KMS-11 (cell line): ENCODE measurements around the gene KCP.
A peak's percentile ranks its signal among the peaks of the same experiment; 100 is the strongest.

Source experiments
- H2AFZ ChIP-seq: fragments of 200-600 bp; sonication (generic); 2 replicates; pipeline ENCODE4 v1.6.1; 2016; ENCODE audit warnings: antibody characterized with exemption, mixed run types, low read depth
- H3K27ac ChIP-seq: fragments of 200-600 bp; sonication (generic); 2 replicates; pipeline ENCODE4 v1.6.1; 2016; ENCODE audit warnings: mild to moderate bottlenecking, mixed run types
- H3K27me3 ChIP-seq: fragments of 200-600 bp; sonication (generic); 2 replicates; pipeline ENCODE4 v1.6.1; 2017; ENCODE audit warnings: mild to moderate bottlenecking, low read depth, mixed run types, moderate library complexity; ENCODE audit not compliant: insufficient read depth
- H3K36me3 ChIP-seq: fragments of 200-600 bp; sonication (generic); 2 replicates; pipeline ENCODE4 v1.6.1; 2017; ENCODE audit warnings: mild to moderate bottlenecking, mixed run types; ENCODE audit not compliant: insufficient read depth
- H3K4me1 ChIP-seq: fragments of 200-600 bp; sonication (generic); 2 replicates; pipeline ENCODE4 v1.6.1; 2016; ENCODE audit warnings: mild to moderate bottlenecking, low read depth, mixed run types; ENCODE audit not compliant: poor library complexity, severe bottlenecking
- H3K4me2 ChIP-seq: fragments of 200-600 bp; sonication (generic); 2 replicates; pipeline ENCODE4 v1.7.0; 2016; ENCODE audit warnings: mild to moderate bottlenecking, mixed run types
- H3K4me3 ChIP-seq: fragments of 200-600 bp; sonication (generic); IDR thresholded peaks from 2 replicates; pipeline ENCODE4 v1.6.1; 2017; ENCODE audit warnings: low read depth, low read length, mixed read lengths; ENCODE audit not compliant: insufficient read depth
- H3K79me2 ChIP-seq: fragments of 200-600 bp; sonication (generic); 2 replicates; pipeline ENCODE4 v1.6.1; 2016; ENCODE audit warnings: low read depth, mixed run types; ENCODE audit not compliant: insufficient read depth
- H3K9ac ChIP-seq: fragments of 200-600 bp; sonication (generic); 2 replicates; pipeline ENCODE4 v1.6.1; 2016; ENCODE audit warnings: mild to moderate bottlenecking, mixed run types
- H4K20me1 ChIP-seq: fragments of 200-600 bp; sonication (generic); 2 replicates; pipeline ENCODE4 v1.6.1; 2016; ENCODE audit warnings: mild to moderate bottlenecking, mixed run types; ENCODE audit not compliant: insufficient read depth
- TF ChIP-seq, protein P1 (sequence below): fragments of 200-600 bp; sonication (generic); conservative IDR thresholded peaks from 2 replicates; pipeline ENCODE4 v1.6.1; 2017; ENCODE audit warnings: low read depth, mild to moderate bottlenecking, antibody characterized with exemption, low read length, moderate library complexity, mixed read lengths

KCP gene

DNA sequence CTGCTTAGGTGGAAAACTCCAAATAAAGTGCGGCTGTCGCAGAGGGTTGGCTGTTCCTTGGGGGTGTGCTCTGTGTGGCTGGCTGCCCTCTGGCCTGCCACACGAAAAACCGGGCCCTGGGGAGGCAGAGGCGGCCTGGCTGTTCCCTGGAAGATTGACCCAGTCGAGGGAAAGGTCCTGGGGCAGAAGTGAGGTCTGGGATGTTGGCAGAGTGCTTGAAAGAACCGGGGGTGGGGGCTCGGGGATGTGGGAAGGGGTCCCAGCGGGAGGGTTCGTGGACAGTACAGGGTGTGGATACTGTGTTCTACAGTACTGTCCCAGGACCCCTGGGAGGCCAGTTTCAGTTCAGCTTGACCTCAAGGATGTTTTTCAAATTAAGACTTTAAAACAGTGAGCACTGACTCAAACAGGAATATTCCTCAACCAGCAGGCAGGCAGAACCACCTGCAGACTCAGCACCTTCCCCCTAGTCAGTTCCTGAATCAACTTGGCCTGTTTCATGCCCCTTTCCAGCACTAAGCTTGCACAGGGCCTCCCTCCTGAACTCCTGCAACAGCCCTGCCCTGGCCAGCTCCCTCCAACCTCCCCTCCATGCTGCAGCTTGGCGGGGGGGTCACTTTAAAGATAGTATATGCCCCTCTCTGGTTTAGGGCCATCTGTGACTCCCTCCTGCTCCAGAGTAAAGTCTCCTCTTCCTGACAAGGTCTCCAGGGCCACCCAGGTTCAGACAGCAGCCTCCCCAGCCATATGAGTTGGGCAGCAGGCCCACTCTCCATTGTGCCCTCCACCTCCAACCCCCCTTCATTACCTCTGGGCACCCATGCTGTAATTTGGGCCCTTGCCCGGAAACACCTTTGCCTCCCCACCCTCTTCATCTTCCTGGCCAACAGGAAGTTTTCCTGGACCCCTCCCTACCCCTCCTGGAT is 51.0 kb downstream of the KCP start:
- Histone ChIP-seq H3K4me1 (peaks cover 45% of the 10 kb centered on the region), H3K4me3 (no peak overlapping the region), H3K27ac (peak overlapping the region; percentile 42), H3K36me3 (no peaks in the 10 kb centered on the region), H3K79me2 (peaks cover 17% of the 10 kb centered on the region; the same call in 1 of the 2 replicates), H4K20me1 (no peaks in the 10 kb centered on the region), H3K27me3 (peaks cover 12% of the 10 kb centered on the region; the same call in 1 of the 2 replicates), H3K4me2 (peak overlapping the region; percentile 59), H3K9ac (no peak overlapping the region; the same call in 1 of the 2 replicates), H2AFZ (peak overlapping the region; percentile 62)
- TF ChIP-seq, protein P1, sequence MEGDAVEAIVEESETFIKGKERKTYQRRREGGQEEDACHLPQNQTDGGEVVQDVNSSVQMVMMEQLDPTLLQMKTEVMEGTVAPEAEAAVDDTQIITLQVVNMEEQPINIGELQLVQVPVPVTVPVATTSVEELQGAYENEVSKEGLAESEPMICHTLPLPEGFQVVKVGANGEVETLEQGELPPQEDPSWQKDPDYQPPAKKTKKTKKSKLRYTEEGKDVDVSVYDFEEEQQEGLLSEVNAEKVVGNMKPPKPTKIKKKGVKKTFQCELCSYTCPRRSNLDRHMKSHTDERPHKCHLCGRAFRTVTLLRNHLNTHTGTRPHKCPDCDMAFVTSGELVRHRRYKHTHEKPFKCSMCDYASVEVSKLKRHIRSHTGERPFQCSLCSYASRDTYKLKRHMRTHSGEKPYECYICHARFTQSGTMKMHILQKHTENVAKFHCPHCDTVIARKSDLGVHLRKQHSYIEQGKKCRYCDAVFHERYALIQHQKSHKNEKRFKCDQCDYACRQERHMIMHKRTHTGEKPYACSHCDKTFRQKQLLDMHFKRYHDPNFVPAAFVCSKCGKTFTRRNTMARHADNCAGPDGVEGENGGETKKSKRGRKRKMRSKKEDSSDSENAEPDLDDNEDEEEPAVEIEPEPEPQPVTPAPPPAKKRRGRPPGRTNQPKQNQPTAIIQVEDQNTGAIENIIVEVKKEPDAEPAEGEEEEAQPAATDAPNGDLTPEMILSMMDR: no peak

DNA sequence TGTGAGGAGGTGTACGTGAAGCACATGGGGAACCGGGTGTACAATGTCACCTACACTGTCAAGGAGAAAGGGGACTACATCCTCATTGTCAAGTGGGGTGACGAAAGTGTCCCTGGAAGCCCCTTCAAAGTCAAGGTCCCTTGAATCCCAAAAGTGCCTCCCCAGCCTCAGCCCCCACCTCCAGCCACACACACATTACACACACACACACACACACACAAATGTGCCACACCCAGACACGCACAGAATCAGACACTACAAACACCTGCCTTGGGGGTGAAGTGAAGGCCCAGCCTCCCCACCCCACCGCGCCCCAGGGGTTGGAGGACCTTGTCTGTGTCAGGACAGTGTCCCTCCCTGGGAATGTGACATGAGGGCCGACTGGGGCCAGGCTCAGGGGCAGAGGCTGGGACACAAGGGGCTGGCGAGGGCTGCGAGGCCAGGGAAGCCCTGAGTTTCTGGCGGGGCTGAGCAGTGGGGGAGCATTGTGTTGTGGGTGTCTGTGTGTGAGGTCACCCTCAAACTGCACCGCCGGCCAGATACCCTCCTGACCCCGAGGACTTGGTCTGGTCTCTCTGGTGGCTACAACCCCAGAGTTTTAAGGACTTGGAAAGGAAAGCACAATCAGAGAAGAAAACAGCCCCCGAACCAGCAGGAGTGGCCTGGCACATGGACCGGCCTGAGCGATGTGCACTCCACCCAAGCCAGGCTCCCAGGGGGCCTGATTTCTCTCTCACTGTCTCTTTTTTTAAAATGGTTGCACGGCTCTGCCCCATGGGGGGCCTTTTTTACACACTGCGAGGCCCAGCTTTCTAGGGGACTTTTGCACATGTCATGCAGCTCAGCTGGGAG is 51.9 kb downstream of the KCP start:
- H3K79me2 ChIP-seq: peaks cover 8% of the 10 kb centered on the region; the same call in 1 of the 2 replicates
- peak overlapping the region; percentile 42; the same call in 1 of the 2 replicates for H3K27ac ChIP-seq
- TF ChIP-seq, protein P1: no peak
- H3K4me2 ChIP-seq: no peak overlapping the region; the same call in 1 of the 2 replicates
- no peak overlapping the region for H3K9ac ChIP-seq
- H3K27me3 ChIP-seq: peaks cover 21% of the 10 kb centered on the region
- H3K36me3 ChIP-seq: no peaks in the 10 kb centered on the region
- H3K4me1 ChIP-seq: peaks cover 36% of the 10 kb centered on the region
- H2AFZ ChIP-seq: peak overlapping the region; percentile 62; the same call in 1 of the 2 replicates
- no peaks in the 10 kb centered on the region for H4K20me1 ChIP-seq
- no peak overlapping the region for H3K4me3 ChIP-seq

- H3K9ac ChIP-seq: no peak overlapping the region
- H4K20me1 ChIP-seq: no peaks in the 10 kb centered on the region
- no peak overlapping the region for H2AFZ ChIP-seq
- H3K79me2 ChIP-seq: no peaks in the 10 kb centered on the region
- TF ChIP-seq, protein P1: no peak
- no peak overlapping the region for H3K4me3 ChIP-seq
- H3K27ac ChIP-seq: no peak overlapping the region
- H3K4me1 ChIP-seq: peaks cover 22% of the 10 kb centered on the region
- H3K27me3 ChIP-seq: peaks cover 34% of the 10 kb centered on the region
- H3K36me3 ChIP-seq: no peaks in the 10 kb centered on the region
- no peak overlapping the region for H3K4me2 ChIP-seq
Measured at GRCh38 chr7:128856001-128856718, 54.3 kb downstream of the KCP start.

DNA sequence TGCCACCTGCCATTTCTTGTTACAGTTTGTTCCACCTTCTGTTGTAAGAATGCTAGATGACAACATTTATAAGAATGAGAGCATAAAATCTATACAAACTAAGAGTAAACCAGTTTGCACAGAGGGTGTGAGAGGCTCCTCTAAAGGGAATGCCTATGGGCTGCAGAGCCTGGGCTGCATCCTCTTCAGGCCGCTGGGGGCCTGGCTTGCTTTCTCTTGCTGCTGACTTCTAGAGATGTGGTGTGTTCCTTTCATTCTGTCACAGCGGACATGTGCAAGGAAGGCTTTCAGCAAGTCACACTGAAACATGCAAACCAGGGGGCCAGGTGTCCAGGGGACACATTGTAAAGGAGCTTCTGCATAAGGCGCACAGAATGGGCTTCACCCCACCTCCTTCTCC is 55.0 kb downstream of the KCP start:
- Histone ChIP-seq H3K27me3 (peaks cover 34% of the 10 kb centered on the region), H2AFZ (no peak overlapping the region), H3K36me3 (no peaks in the 10 kb centered on the region), H4K20me1 (no peaks in the 10 kb centered on the region), H3K79me2 (no peaks in the 10 kb centered on the region), H3K27ac (no peak overlapping the region), H3K9ac (no peak overlapping the region), H3K4me1 (peaks cover 16% of the 10 kb centered on the region), H3K4me2 (no peak overlapping the region), H3K4me3 (no peak overlapping the region)
- TF ChIP-seq, protein P1: no peak
